IPS-18a (cell line): ENCODE measurements around the gene PEG3.

Source experiments
- H3K27ac ChIP-seq: one replicate; pipeline ENCODE4 v1.5.1; 2013; ENCODE audit warnings: low read length
- H3K27me3 ChIP-seq: one replicate; pipeline ENCODE4 v1.6.1; 2013; ENCODE audit warnings: mild to moderate bottlenecking, low read length; ENCODE audit not compliant: control insufficient read depth, insufficient read depth
- H3K36me3 ChIP-seq: one replicate; pipeline ENCODE4 v1.6.1; 2013; ENCODE audit warnings: low read depth, low read length; ENCODE audit not compliant: control insufficient read depth
- H3K4me1 ChIP-seq: one replicate; pipeline ENCODE4 v1.6.1; 2013; ENCODE audit warnings: low read depth, low read length; ENCODE audit not compliant: control insufficient read depth
- H3K4me3 ChIP-seq: one replicate; pipeline ENCODE4 v1.5.1; 2013; ENCODE audit warnings: low read length
- H3K9ac ChIP-seq: one replicate; pipeline ENCODE4 v1.6.1; 2013; ENCODE audit warnings: mild to moderate bottlenecking, low read length, moderate library complexity
- H3K9me3 ChIP-seq: one replicate; pipeline ENCODE4 v1.6.1; 2013; ENCODE audit warnings: low read depth, low read length; ENCODE audit not compliant: control insufficient read depth

The PEG3 gene

DNA sequence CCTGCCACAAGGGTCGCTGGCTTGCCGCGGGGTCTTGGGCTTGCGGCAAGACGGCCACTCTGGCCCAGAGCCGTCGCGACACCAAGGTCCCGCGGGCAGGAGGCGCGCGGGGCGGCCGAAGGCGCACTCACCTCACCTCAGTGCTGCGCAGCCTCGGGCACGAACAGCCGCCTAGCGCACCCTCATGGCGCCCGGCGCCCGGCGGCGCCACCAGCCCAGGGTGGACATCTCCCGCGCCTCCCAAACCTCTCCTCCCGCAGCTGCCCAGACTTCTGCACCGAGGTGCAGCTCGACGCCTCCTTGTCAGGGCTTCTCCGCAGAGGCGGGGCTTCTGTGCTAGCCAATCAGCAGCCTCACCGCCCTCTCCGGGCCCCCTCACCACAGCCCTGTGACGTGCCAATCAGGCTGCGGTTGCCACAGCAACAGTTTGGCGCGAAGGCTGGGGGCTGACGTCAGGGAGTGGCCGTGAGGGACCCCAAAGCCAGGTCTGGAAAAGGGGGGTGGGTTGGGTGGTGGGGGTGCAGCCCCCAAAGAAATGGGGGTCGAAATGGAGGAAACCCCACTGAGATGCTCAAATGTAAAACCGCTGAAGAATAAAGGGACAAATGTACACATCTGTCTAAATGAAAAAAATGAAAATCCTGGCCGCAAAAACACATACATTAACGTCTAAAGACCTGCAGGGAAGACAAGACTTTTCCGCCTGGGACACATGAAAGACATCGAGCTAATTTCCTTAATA is at the start of gene PEG3, which contains the start of gene ZIM2:
Gene PEG3, minus strand, starts transcription at position 276 of the 742 bp plus-strand sequence. CDS start 16,071 bp downstream, outside the sequence.
Gene ZIM2, minus strand, starts transcription at position 276 of the 742 bp plus-strand sequence. CDS start 16,449 bp downstream, outside the sequence.
- Histone ChIP-seq H3K36me3 (no peaks in the 10 kb centered on the region), H3K27ac (no peak within 1 kb of the TSS), H3K9ac (no peak within 1 kb of the TSS), H3K4me1 (no peaks in the 10 kb centered on the region), H3K27me3 (no peaks in the 10 kb centered on the region), H3K9me3 (peaks cover 91% of the 10 kb centered on the region), H3K4me3 (no peak within 1 kb of the TSS)

DNA sequence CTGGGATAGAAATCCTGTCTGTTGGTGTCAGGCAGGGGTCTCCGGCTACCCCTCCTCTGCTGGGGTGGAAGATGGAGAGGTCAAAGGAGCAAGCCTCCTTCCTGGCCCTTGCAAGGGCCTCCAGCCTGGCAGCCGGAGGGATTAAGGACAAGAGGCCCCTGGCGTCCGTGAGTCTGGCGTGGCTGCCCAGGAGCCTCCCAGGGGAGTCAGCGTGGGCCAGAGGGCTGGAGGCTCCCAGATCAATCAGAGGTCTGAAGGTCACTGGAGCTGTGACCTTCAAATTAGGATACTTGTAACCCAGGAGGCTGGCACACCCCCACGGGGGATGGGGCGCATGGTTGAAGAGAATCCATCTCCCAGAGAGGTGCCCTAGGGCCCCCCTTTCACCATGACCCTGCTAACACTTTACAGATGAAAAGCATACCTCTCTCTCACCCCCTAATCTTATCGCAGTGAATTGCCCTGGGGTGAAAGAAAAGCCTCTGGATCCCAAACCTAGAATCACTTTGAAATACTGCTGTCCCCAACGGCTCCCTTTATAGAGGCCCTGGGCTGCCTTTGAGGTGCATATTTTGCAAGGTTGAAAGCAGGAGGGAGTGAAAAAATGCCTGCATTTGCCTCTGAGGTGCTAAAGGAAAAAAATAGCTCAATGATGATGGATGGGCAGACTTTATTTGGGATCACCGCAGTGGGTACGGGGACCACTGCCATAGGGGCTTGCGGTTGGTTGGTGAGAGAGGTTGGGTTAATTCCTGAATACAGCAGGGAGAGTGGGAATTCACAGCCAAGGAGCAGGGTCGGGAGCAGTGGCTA is 44.9 kb upstream of the PEG3 start:
- Histone ChIP-seq H3K9me3 (peaks cover 73% of the 10 kb centered on the region), H3K9ac (no peak overlapping the region), H3K36me3 (no peaks in the 10 kb centered on the region), H3K27ac (no peak overlapping the region), H3K4me1 (no peaks in the 10 kb centered on the region), H3K4me3 (no peak overlapping the region), H3K27me3 (no peaks in the 10 kb centered on the region)

DNA sequence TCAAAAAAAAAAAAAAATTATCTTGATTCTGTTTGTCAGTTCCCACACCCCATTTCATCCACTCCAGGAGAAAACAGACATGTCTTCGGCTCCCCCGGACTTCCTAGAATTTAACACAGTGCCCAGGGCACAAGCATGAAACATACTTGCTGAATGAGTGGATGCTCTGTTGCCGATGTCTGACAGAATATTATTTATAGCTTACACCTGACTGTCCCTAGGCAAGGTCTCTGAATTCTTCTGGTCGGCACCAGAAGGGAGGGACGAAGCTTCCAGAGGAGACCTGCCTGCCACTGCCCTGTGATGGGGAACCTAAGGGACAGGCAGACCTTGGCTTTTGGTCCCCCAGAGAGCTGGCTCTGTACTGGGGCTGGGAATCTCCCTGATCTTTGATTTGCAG is 43.9 kb upstream of the PEG3 start:
- no peak overlapping the region for H3K9ac ChIP-seq
- peaks cover 75% of the 10 kb centered on the region for H3K9me3 ChIP-seq
- H3K4me3 ChIP-seq = no peak overlapping the region
- no peak overlapping the region for H3K27ac ChIP-seq
- H3K27me3 ChIP-seq = no peaks in the 10 kb centered on the region
- H3K4me1 ChIP-seq = no peaks in the 10 kb centered on the region
- H3K36me3 ChIP-seq = no peaks in the 10 kb centered on the region

DNA sequence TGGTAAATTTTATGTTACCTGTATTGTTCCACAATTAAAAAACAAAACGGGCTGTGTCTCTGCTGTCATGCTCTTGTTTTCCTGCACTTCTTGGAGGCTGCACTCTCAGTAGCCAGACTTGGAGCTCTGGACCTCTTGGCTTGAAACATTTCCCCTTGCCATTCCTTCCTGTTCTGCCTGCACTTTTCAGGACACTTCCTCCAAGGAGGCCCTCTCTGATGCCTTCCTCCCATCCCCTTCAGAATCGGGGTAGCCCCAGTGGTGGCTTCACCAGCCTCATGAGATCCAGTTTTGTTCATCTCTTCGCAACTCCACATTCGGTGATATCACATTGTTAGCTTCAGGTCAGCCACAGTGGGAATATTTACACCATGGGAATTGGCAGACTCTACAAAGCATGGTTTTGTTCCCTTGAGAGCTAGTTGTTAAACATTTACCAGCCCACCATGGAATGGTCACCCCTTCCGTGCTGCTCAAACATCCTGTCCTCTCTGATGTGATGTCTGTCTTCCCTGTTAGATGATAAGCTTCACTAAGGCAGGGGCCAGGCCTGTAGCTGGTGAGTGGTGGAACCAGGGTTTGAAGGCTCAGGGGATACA is 40.2 kb upstream of the PEG3 start:
- no peaks in the 10 kb centered on the region for H3K27me3 ChIP-seq
- H3K27ac ChIP-seq = no peak overlapping the region
- no peak overlapping the region for H3K4me3 ChIP-seq
- no peaks in the 10 kb centered on the region for H3K4me1 ChIP-seq
- H3K9ac ChIP-seq = no peak overlapping the region
- peaks cover 77% of the 10 kb centered on the region for H3K9me3 ChIP-seq
- no peaks in the 10 kb centered on the region for H3K36me3 ChIP-seq

DNA sequence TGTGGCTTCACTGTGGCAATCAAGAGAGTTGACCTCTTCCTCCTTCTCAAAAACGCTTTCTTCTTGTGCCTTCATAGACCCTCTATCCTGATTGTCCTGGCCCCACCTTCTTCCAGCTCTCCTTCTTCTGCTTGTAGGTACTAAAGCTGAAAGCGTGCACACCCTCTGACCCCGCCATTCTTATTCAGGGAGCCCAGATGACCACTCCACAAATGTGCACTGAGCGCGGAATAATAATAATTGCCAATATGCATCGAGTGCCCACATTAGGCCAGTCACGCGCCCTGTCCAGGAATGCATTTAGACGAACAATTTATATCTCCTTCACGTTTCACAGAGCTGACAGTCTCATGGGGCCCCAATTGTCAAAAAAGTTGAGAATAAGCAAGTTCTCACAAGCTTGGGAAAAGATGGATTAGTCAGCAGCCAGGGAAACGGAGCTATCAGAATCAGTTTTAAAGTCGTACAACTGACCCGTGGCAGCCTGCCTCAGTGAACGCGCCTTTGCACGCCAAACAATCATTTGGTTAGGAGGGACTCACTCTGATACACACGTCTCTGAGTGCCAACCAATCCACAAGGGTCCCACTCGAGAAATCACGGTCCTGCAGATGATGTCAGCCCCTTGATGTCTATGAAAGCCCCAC is 36.7 kb upstream of the PEG3 start:
- no peaks in the 10 kb centered on the region for H3K27me3 ChIP-seq
- H3K9ac ChIP-seq = no peak overlapping the region
- H3K36me3 ChIP-seq = no peaks in the 10 kb centered on the region
- H3K4me3 ChIP-seq = no peak overlapping the region
- no peak overlapping the region for H3K27ac ChIP-seq
- H3K9me3 ChIP-seq = peaks cover 67% of the 10 kb centered on the region
- no peaks in the 10 kb centered on the region for H3K4me1 ChIP-seq

DNA sequence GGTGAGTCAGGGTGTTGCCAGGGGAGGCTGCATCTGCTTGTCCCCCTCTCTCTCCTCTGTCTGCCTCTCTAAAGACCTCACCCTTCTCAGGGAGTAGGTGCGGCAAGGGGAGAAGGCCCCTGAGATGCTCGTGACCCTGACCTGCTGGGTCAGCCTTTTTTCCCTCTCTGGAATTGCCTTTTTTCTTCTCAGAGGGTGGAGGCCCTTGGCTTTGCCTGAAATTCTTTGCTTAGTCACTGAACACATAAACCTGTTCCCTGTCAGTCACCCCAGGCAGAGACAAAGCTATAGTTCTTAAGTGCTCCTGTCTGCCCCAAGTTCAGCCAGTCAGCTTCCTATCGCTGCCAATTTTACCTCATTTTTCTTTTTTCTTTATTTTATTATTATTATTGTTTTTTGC is 35.2 kb upstream of the PEG3 start:
- Histone ChIP-seq H3K27me3 (no peaks in the 10 kb centered on the region), H3K4me3 (no peak overlapping the region), H3K36me3 (no peaks in the 10 kb centered on the region), H3K27ac (no peak overlapping the region), H3K9me3 (peaks cover 68% of the 10 kb centered on the region), H3K4me1 (no peaks in the 10 kb centered on the region), H3K9ac (no peak overlapping the region)

DNA sequence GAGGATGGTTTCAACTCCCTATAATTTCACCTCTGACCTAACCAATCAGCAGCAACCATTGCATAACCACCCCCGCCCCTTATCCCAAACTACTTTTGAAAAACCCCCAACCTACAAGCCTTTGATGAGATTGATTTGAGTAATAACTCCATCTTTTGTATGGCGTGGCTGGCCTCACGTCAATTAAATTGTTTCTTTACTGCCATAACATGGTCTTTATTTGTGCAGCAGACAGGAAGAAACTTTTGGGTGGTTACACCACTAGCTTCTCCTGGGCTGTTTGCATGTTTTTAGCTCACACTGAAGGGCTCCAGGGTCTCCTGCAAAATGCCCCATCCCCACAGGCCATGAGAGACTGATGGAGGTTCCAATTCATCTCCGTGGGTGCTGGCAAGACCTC is 34.0 kb upstream of the PEG3 start:
- no peak overlapping the region for H3K27ac ChIP-seq
- H3K4me3 ChIP-seq = no peak overlapping the region
- no peaks in the 10 kb centered on the region for H3K36me3 ChIP-seq
- H3K9me3 ChIP-seq = peaks cover 70% of the 10 kb centered on the region
- H3K9ac ChIP-seq = no peak overlapping the region
- no peaks in the 10 kb centered on the region for H3K4me1 ChIP-seq
- no peaks in the 10 kb centered on the region for H3K27me3 ChIP-seq

DNA sequence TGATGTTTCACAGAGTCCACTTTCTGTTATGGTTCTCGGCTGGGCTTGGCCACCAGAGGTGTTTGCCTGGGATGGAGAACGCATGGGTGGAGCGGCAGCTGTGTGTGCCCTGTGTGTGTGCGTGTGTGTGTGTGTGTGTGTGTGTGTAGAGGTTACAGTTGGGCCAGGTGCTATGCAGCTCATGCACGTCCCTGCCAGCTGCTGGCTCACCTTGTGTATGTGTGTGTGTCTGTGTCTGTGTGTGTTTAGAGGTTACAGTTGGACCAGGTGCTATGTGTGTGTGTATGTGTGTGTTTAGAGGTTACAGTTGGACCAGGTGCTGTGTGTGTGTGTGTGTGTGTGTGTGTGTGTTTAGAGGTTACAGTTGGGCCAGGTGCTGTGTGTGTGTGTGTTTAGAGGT is 33.0 kb upstream of the PEG3 start:
- Histone ChIP-seq H3K9ac (no peak overlapping the region), H3K9me3 (peaks cover 71% of the 10 kb centered on the region), H3K27ac (no peak overlapping the region), H3K4me1 (no peaks in the 10 kb centered on the region), H3K4me3 (no peak overlapping the region), H3K36me3 (no peaks in the 10 kb centered on the region), H3K27me3 (no peaks in the 10 kb centered on the region)

DNA sequence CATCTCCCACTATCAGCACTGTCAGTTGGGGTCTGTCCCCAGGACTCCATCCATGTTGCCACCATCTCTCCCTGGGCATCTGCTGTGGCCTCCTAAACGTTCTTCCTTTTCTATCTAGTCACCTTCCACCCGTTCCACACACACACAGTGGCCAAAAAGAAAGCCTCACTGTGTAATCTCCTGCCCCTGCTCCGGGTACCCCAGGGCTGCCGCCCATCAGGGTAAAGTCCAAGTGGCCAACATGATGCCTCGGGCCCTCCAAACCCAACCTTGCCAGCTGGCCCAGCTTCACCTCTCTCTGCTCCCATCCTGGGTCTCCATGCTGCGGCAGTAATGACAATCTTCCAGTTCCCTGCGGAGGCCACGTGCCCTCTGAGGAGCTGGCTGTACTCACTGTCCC is 29.4 kb upstream of the PEG3 start:
- no peak overlapping the region for H3K27ac ChIP-seq
- H3K36me3 ChIP-seq = no peaks in the 10 kb centered on the region
- peaks cover 79% of the 10 kb centered on the region for H3K9me3 ChIP-seq
- H3K4me3 ChIP-seq = no peak overlapping the region
- no peaks in the 10 kb centered on the region for H3K4me1 ChIP-seq
- no peak overlapping the region for H3K9ac ChIP-seq
- no peaks in the 10 kb centered on the region for H3K27me3 ChIP-seq

DNA sequence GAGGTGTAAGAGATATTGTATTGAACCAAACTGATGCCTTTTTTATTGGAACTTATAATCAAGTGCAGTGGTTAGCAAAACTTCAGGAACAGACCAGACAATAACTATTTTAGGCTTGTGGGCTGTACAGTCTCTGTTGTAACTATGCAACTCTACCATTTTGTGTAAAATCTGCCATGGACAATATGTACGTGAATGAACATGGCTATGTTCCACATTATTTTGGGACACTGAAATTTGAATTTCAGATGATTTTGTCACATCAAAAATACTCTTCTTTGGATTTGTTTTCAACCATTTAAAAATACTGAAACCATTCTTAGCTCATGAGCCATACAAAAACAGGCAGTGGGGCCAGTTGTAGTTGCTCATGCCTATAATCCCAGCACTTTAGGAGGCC is 27.9 kb upstream of the PEG3 start:
- no peaks in the 10 kb centered on the region for H3K27me3 ChIP-seq
- H3K36me3 ChIP-seq = no peaks in the 10 kb centered on the region
- H3K4me1 ChIP-seq = no peaks in the 10 kb centered on the region
- peaks cover 78% of the 10 kb centered on the region for H3K9me3 ChIP-seq
- H3K9ac ChIP-seq = no peak overlapping the region
- H3K4me3 ChIP-seq = no peak overlapping the region
- H3K27ac ChIP-seq = no peak overlapping the region

DNA sequence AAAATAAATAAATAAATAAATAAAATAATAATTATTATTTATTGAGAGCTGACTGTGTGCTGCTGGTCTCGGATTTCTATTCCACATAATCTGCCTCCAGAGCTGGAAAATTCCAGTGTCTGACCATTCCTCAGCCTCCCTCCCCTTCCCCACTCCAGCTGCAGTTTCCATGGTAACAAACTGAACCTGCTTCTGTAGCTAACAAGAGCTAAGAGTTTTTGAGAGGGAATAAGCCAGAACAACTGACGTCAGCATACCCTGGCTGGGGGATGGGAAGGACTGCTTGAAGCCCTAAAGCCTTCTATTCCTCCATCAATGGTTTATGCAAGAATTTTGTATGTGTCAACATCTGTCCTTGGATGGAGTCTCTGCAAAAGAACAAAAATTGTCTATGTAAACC is 26.0 kb upstream of the PEG3 start:
- Histone ChIP-seq H3K9ac (no peak overlapping the region), H3K27ac (no peak overlapping the region), H3K4me3 (no peak overlapping the region), H3K4me1 (no peaks in the 10 kb centered on the region), H3K9me3 (peaks cover 83% of the 10 kb centered on the region), H3K27me3 (no peaks in the 10 kb centered on the region), H3K36me3 (no peaks in the 10 kb centered on the region)
